ENCODE data around the gene CENPU. TPM values are rescaled to one million over a fixed set of nuclear protein-coding genes. Genes with fewer than 3 reads are reported as not detected.

CENPU gene
- total RNA-seq, 2 donors from 2014 or later = 2.6 to 15.5 TPM

- no peak for DNase-seq (ENCODE audit: low spot score)
- intact Hi-C loops (cut with DNase I) = no loop called here
These were observed 39.4 kb downstream of the CENPU start for GRCh38 chr4:184694412-184694956.

GRCh38 chr4:184693056-184693455 is 40.8 kb downstream of the CENPU start:
- H3K9me3 ChIP-seq = no peaks in the 10 kb centered on the region
- TF ChIP-seq CTCF (IDR thresholded peaks at IDR 0.05) = no peak
- TF ChIP-seq POLR2AphosphoS5 (IDR thresholded peaks at IDR 0.05) = no peak
- no peak for TF ChIP-seq POLR2A (IDR thresholded peaks at IDR 0.05)
- no peaks in the 10 kb centered on the region for H3K27me3 ChIP-seq (replicated peaks; ENCODE audit: insufficient read depth)
- no peak overlapping the region for H3K27ac ChIP-seq
- no peaks in the 10 kb centered on the region for H3K4me1 ChIP-seq (replicated peaks)
- DNase-seq (ENCODE audit: low spot score) = no peak
- no peaks in the 10 kb centered on the region for H3K36me3 ChIP-seq
- whole genome bisulfite sequencing = 87% methylated on average over 5 of the region's 5 CpGs
- intact Hi-C loops (cut with DNase I) = no loop called here
- no peak overlapping the region for H3K4me3 ChIP-seq

More at GRCh38 chr4:184694412-184694956, 39.4 kb downstream of the CENPU start:
- no peak for TF ChIP-seq POLR2A (IDR thresholded peaks at IDR 0.05)
- no peak for TF ChIP-seq CTCF (IDR thresholded peaks at IDR 0.05)
- TF ChIP-seq POLR2AphosphoS5 (IDR thresholded peaks at IDR 0.05) = no peak
- Histone ChIP-seq H3K36me3 (no peaks in the 10 kb centered on the region), H3K4me3 (no peak overlapping the region), H3K9me3 (no peaks in the 10 kb centered on the region), H3K27me3 (replicated peaks; ENCODE audit: insufficient read depth) (no peaks in the 10 kb centered on the region), H3K4me1 (replicated peaks) (no peaks in the 10 kb centered on the region), H3K27ac (no peak overlapping the region)

- no peak overlapping the region for H3K4me3 ChIP-seq
- no peaks in the 10 kb centered on the region for H3K36me3 ChIP-seq
- 77% methylated on average over 5 of the region's 5 CpGs for WGBS
- H3K9me3 ChIP-seq = no peaks in the 10 kb centered on the region
- intact Hi-C loops (cut with DNase I) = no loop called here
- no peak for DNase-seq (ENCODE audit: low spot score)
- no peak overlapping the region for H3K27ac ChIP-seq
- no peaks in the 10 kb centered on the region for H3K4me1 ChIP-seq (replicated peaks)
- TF ChIP-seq CTCF (IDR thresholded peaks at IDR 0.05) (no peak), POLR2AphosphoS5 (IDR thresholded peaks at IDR 0.05) (no peak), POLR2A (IDR thresholded peaks at IDR 0.05) (no peak)
- H3K27me3 ChIP-seq (replicated peaks; ENCODE audit: insufficient read depth) = no peaks in the 10 kb centered on the region
These were observed 44.2 kb downstream of the CENPU start for GRCh38 chr4:184689681-184690080.

GRCh38 chr4:184688447-184688846 is 45.4 kb downstream of the CENPU start:
- H3K9me3 ChIP-seq = no peaks in the 10 kb centered on the region
- intact Hi-C loops (cut with DNase I) = no loop called here
- 68% methylated on average over 11 of the region's 11 CpGs for WGBS
- no peak for DNase-seq (ENCODE audit: low spot score)
- TF ChIP-seq POLR2AphosphoS5 (IDR thresholded peaks at IDR 0.05) = no peak
- no peak for TF ChIP-seq CTCF (IDR thresholded peaks at IDR 0.05)
- TF ChIP-seq POLR2A (IDR thresholded peaks at IDR 0.05) = no peak
- H3K4me1 ChIP-seq (replicated peaks) = no peaks in the 10 kb centered on the region
- H3K27ac ChIP-seq = no peak overlapping the region
- no peak overlapping the region for H3K4me3 ChIP-seq
- H3K27me3 ChIP-seq (replicated peaks; ENCODE audit: insufficient read depth) = no peaks in the 10 kb centered on the region
- no peaks in the 10 kb centered on the region for H3K36me3 ChIP-seq

- no peak for DNase-seq (ENCODE audit: low spot score)
- Histone ChIP-seq H3K27ac (no peak overlapping the region), H3K4me3 (no peak overlapping the region), H3K9me3 (no peaks in the 10 kb centered on the region), H3K27me3 (replicated peaks; ENCODE audit: insufficient read depth) (no peaks in the 10 kb centered on the region), H3K36me3 (no peaks in the 10 kb centered on the region), H3K4me1 (replicated peaks) (no peaks in the 10 kb centered on the region)
- 37% methylated on average over 3 of the region's 3 CpGs for WGBS
- intact Hi-C loops (cut with DNase I) = no loop called here
- TF ChIP-seq CTCF (IDR thresholded peaks at IDR 0.05) (no peak), POLR2AphosphoS5 (IDR thresholded peaks at IDR 0.05) (no peak), POLR2A (IDR thresholded peaks at IDR 0.05) (no peak)
These were observed 45.9 kb downstream of the CENPU start for GRCh38 chr4:184688005-184688404.
